ENCODE results near the gene RYR2.

The RYR2 gene

GRCh38 chr1:237748171-237748960 is 706.4 kb downstream of the RYR2 start:
- no peaks in the 10 kb centered on the region for H3K79me2 ChIP-seq (ENCODE audit: control insufficient read depth, insufficient read depth, low read length, poor library complexity)
- H2BK12ac ChIP-seq (ENCODE audit: low read length), result no peak overlapping the region
- H3K18ac ChIP-seq (ENCODE audit: low read length), result no peak overlapping the region
- H4K8ac ChIP-seq (ENCODE audit: low read depth, low read length), result no peak overlapping the region
- peaks cover 0 to 2% of the 10 kb centered on the region in 2 experiments for H3K36me3 ChIP-seq (ENCODE audit: control insufficient read depth in 1 of 2, insufficient read depth in 2 of 2, low read length in 2 of 2)
- no peak overlapping the region for H3K23ac ChIP-seq (ENCODE audit: low read length)
- H3K27ac ChIP-seq (ENCODE audit: low read depth, low read length), result no peak overlapping the region
- H3K4me1 ChIP-seq (ENCODE audit: control insufficient read depth in 1 of 2, insufficient read depth in 2 of 2, low read length in 2 of 2), result peaks cover 0 to 5% of the 10 kb centered on the region in 2 experiments
- no peak overlapping the region for H2AFZ ChIP-seq (ENCODE audit: insufficient read depth, low read length, poor library complexity)
- H3K4me2 ChIP-seq (ENCODE audit: low read length), result no peak overlapping the region
- H3K4ac ChIP-seq (ENCODE audit: low read depth, low read length), result no peak overlapping the region
- no peak overlapping the region for H2AK5ac ChIP-seq (ENCODE audit: low read length)
- H3K79me1 ChIP-seq (ENCODE audit: low read length), result no peaks in the 10 kb centered on the region
- no peaks in the 10 kb centered on the region for H3K9me3 ChIP-seq (ENCODE audit: insufficient read depth, low read depth, low read length)
- no peak overlapping the region for H3K9ac ChIP-seq (ENCODE audit: low read length)
- no peak overlapping the region for H2BK120ac ChIP-seq (ENCODE audit: insufficient read depth, low read length, poor library complexity)
- no peak overlapping the region for H3K14ac ChIP-seq (ENCODE audit: low read length)
- whole genome bisulfite sequencing (ENCODE audit: extremely low coverage, insufficient coverage, insufficient read length), result no CpG with 5 or more reads among the region's 2 CpGs
- H2BK5ac ChIP-seq (ENCODE audit: low read depth, low read length, poor library complexity), result no peak overlapping the region
- H4K12ac ChIP-seq (ENCODE audit: low read depth, low read length), result no peak overlapping the region
- DNase-seq, result no peak
- H3K27me3 ChIP-seq (ENCODE audit: insufficient read depth, low read length), result no peaks in the 10 kb centered on the region
- H3K4me3 ChIP-seq (ENCODE audit: low read depth, low read length), result no peak overlapping the region
- no peak overlapping the region for H4K91ac ChIP-seq (ENCODE audit: low read depth, low read length)

GRCh38 chr1:237749122-237749521 is 707.1 kb downstream of the RYR2 start:
- Histone ChIP-seq H4K91ac (ENCODE audit: low read depth, low read length) (no peak overlapping the region), H3K27me3 (ENCODE audit: insufficient read depth, low read length) (no peaks in the 10 kb centered on the region), H2AFZ (ENCODE audit: insufficient read depth, low read length, poor library complexity) (no peak overlapping the region), H3K4me2 (ENCODE audit: low read length) (no peak overlapping the region), H3K9ac (ENCODE audit: low read length) (no peak overlapping the region), H3K79me1 (ENCODE audit: low read length) (no peaks in the 10 kb centered on the region), H4K8ac (ENCODE audit: low read depth, low read length) (no peak overlapping the region), H3K23ac (ENCODE audit: low read length) (no peak overlapping the region), H2BK5ac (ENCODE audit: low read depth, low read length, poor library complexity) (no peak overlapping the region), H3K79me2 (ENCODE audit: control insufficient read depth, insufficient read depth, low read length, poor library complexity) (no peaks in the 10 kb centered on the region), H3K14ac (ENCODE audit: low read length) (no peak overlapping the region), H3K4ac (ENCODE audit: low read depth, low read length) (no peak overlapping the region), H2BK120ac (ENCODE audit: insufficient read depth, low read length, poor library complexity) (no peak overlapping the region), H3K36me3 (ENCODE audit: control insufficient read depth in 1 of 2, insufficient read depth in 2 of 2, low read length in 2 of 2) (peaks cover 0 to 2% of the 10 kb centered on the region in 2 experiments), H3K4me3 (ENCODE audit: low read depth, low read length) (no peak overlapping the region), H3K27ac (ENCODE audit: low read depth, low read length) (no peak overlapping the region), H2BK12ac (ENCODE audit: low read length) (no peak overlapping the region), H3K4me1 (ENCODE audit: control insufficient read depth in 1 of 2, insufficient read depth in 2 of 2, low read length in 2 of 2) (peaks cover 0 to 5% of the 10 kb centered on the region in 2 experiments), H2AK5ac (ENCODE audit: low read length) (no peak overlapping the region), H4K12ac (ENCODE audit: low read depth, low read length) (no peak overlapping the region), H3K9me3 (ENCODE audit: insufficient read depth, low read depth, low read length) (no peaks in the 10 kb centered on the region), H3K18ac (ENCODE audit: low read length) (no peak overlapping the region)
- no peak for DNase-seq
- WGBS (ENCODE audit: extremely low coverage, insufficient coverage, insufficient read length), result no CpG with 5 or more reads among the region's 1 CpG

DNA sequence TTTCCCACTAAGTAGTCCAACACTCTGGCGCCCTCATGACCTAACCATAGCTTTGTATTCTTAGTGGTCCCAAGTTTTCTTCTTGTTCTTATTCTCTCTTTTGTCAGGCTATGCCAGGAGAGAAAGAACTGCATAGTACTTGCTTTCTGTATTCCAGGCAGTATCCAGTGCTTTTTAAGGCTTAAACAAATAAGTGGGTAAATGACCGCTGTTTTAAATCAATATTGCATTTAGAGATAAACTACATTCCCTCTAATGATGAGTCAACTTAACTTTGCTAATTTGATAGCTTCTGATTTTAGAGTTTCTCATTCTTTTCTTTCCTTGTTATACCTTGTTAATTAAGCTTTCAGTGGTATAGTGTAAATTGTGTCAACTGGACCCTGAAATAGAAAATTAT is 709.1 kb downstream of the RYR2 start:
- Histone ChIP-seq H4K8ac (ENCODE audit: low read depth, low read length) (no peak overlapping the region), H4K91ac (ENCODE audit: low read depth, low read length) (no peak overlapping the region), H3K9ac (ENCODE audit: low read length) (no peak overlapping the region), H2BK5ac (ENCODE audit: low read depth, low read length, poor library complexity) (no peak overlapping the region), H3K18ac (ENCODE audit: low read length) (no peak overlapping the region), H3K79me1 (ENCODE audit: low read length) (no peaks in the 10 kb centered on the region), H3K27me3 (ENCODE audit: insufficient read depth, low read length) (no peaks in the 10 kb centered on the region), H4K12ac (ENCODE audit: low read depth, low read length) (no peak overlapping the region), H3K9me3 (ENCODE audit: insufficient read depth, low read depth, low read length) (no peaks in the 10 kb centered on the region), H2BK120ac (ENCODE audit: insufficient read depth, low read length, poor library complexity) (no peak overlapping the region), H3K27ac (ENCODE audit: low read depth, low read length) (no peak overlapping the region), H3K4me2 (ENCODE audit: low read length) (no peak overlapping the region), H2BK12ac (ENCODE audit: low read length) (no peak overlapping the region), H3K36me3 (ENCODE audit: control insufficient read depth in 1 of 2, insufficient read depth in 2 of 2, low read length in 2 of 2) (no peaks in the 10 kb centered on the region), H3K4ac (ENCODE audit: low read depth, low read length) (no peak overlapping the region), H3K14ac (ENCODE audit: low read length) (no peak overlapping the region), H2AK5ac (ENCODE audit: low read length) (no peak overlapping the region), H3K4me1 (ENCODE audit: control insufficient read depth in 1 of 2, insufficient read depth in 2 of 2, low read length in 2 of 2) (peaks cover 0 to 5% of the 10 kb centered on the region in 2 experiments), H3K23ac (ENCODE audit: low read length) (no peak overlapping the region), H3K4me3 (ENCODE audit: low read depth, low read length) (no peak overlapping the region), H2AFZ (ENCODE audit: insufficient read depth, low read length, poor library complexity) (no peak overlapping the region), H3K79me2 (ENCODE audit: control insufficient read depth, insufficient read depth, low read length, poor library complexity) (no peaks in the 10 kb centered on the region)
- WGBS (ENCODE audit: extremely low coverage, insufficient coverage, insufficient read length), result no CpG with 5 or more reads among the region's 2 CpGs
- DNase-seq, result no peak

GRCh38 chr1:237754627-237755026 is 712.6 kb downstream of the RYR2 start:
- WGBS (ENCODE audit: extremely low coverage, insufficient coverage, insufficient read length), result no CpG with 5 or more reads among the region's 3 CpGs

More at GRCh38 chr1:237754627-237755026, 712.6 kb downstream of the RYR2 start:
- Histone ChIP-seq H3K27ac (ENCODE audit: low read depth, low read length) (no peak overlapping the region), H3K27me3 (ENCODE audit: insufficient read depth, low read length) (no peaks in the 10 kb centered on the region), H3K4me2 (ENCODE audit: low read length) (no peak overlapping the region), H3K4ac (ENCODE audit: low read depth, low read length) (no peak overlapping the region), H2BK12ac (ENCODE audit: low read length) (no peak overlapping the region), H2AK5ac (ENCODE audit: low read length) (no peak overlapping the region), H3K79me1 (ENCODE audit: low read length) (no peaks in the 10 kb centered on the region), H4K91ac (ENCODE audit: low read depth, low read length) (no peak overlapping the region), H3K4me3 (ENCODE audit: low read depth, low read length) (no peak overlapping the region), H2AFZ (ENCODE audit: insufficient read depth, low read length, poor library complexity) (no peak overlapping the region), H3K79me2 (ENCODE audit: control insufficient read depth, insufficient read depth, low read length, poor library complexity) (no peaks in the 10 kb centered on the region), H3K4me1 (ENCODE audit: control insufficient read depth in 1 of 2, insufficient read depth in 2 of 2, low read length in 2 of 2) (peaks cover 0 to 2% of the 10 kb centered on the region in 2 experiments), H2BK5ac (ENCODE audit: low read depth, low read length, poor library complexity) (no peak overlapping the region), H3K9ac (ENCODE audit: low read length) (no peak overlapping the region), H3K36me3 (ENCODE audit: control insufficient read depth in 1 of 2, insufficient read depth in 2 of 2, low read length in 2 of 2) (no peaks in the 10 kb centered on the region), H4K12ac (ENCODE audit: low read depth, low read length) (no peak overlapping the region), H3K23ac (ENCODE audit: low read length) (no peak overlapping the region), H3K14ac (ENCODE audit: low read length) (no peak overlapping the region), H2BK120ac (ENCODE audit: insufficient read depth, low read length, poor library complexity) (no peak overlapping the region), H4K8ac (ENCODE audit: low read depth, low read length) (no peak overlapping the region), H3K9me3 (ENCODE audit: insufficient read depth, low read depth, low read length) (no peaks in the 10 kb centered on the region), H3K18ac (ENCODE audit: low read length) (no peak overlapping the region)
- DNase-seq, result no peak
